Measurements from ENCODE around the gene VPS37C.
"Not testable (repeated sequence)": the region's sequence is repeated elsewhere in the genome, so short reads cannot be mapped to it uniquely, and the experiment has no call there.

Gene VPS37C

GRCh38 chr11:61115498-61116224 lies 45.6 kb downstream of the VPS37C start:
- DNase-seq: no peak

- no peak for DNase-seq
These were observed 46.3 kb downstream of the VPS37C start for GRCh38 chr11:61114913-61115312.

GRCh38 chr11:61113201-61113600 lies 48.0 kb downstream of the VPS37C start:
- DNase-seq: no peak

GRCh38 chr11:61112575-61112974 lies 48.7 kb downstream of the VPS37C start:
- DNase-seq: no peak

- DNase-seq: no peak
These were observed 49.3 kb downstream of the VPS37C start for GRCh38 chr11:61111786-61112517.

GRCh38 chr11:61111050-61111435 lies 50.2 kb downstream of the VPS37C start:
- DNase-seq: no peak

GRCh38 chr11:61110255-61111049 lies 50.8 kb downstream of the VPS37C start:
- DNase-seq: no peak

GRCh38 chr11:61109671-61110070 lies 51.6 kb downstream of the VPS37C start:
- DNase-seq: no peak

GRCh38 chr11:61108847-61109585 lies 52.2 kb downstream of the VPS37C start:
- no peak for DNase-seq

- no peak for DNase-seq
These were observed 53.3 kb downstream of the VPS37C start for GRCh38 chr11:61107888-61108287.

- DNase-seq: no peak
These were observed 54.2 kb downstream of the VPS37C start for GRCh38 chr11:61106894-61107470.

GRCh38 chr11:61106296-61106695 lies 54.9 kb downstream of the VPS37C start:
- no peak for DNase-seq

- DNase-seq: no peak
These were observed 56.3 kb downstream of the VPS37C start for GRCh38 chr11:61104963-61105362.

- no peak for DNase-seq
These were observed 57.3 kb downstream of the VPS37C start for GRCh38 chr11:61103851-61104423.

GRCh38 chr11:61102667-61103571 lies 58.3 kb downstream of the VPS37C start:
- DNase-seq: no peak

GRCh38 chr11:61098778-61099177 lies 62.4 kb downstream of the VPS37C start:
- no peak for DNase-seq

- not testable (repeated sequence) for DNase-seq
These were observed 63.0 kb downstream of the VPS37C start for GRCh38 chr11:61098261-61098660.

- no peak for DNase-seq
These were observed 66.2 kb downstream of the VPS37C start for GRCh38 chr11:61095021-61095420.

GRCh38 chr11:61094167-61094566 lies 67.1 kb downstream of the VPS37C start:
- not testable (repeated sequence) for DNase-seq

GRCh38 chr11:61092908-61093763 lies 68.1 kb downstream of the VPS37C start:
- DNase-seq: no peak
